ENCODE measurements around the gene MYRF. TPM values are rescaled to one million over a fixed set of nuclear protein-coding genes. Genes with fewer than 3 reads are reported as not detected.

Gene MYRF
- polyA plus RNA-seq, 1 donor (not counting 4 experiments of a cell fraction or from before 2014, with no cell fraction given): 0.14 TPM

GRCh38 chr11:61830237-61831105, 78.0 kb downstream of the MYRF start:
- no peaks in the 10 kb centered on the region for H3K9me3 ChIP-seq (ENCODE audit: control insufficient read depth, low read depth, low read length)
- H3K79me2 ChIP-seq (ENCODE audit: control insufficient read depth, insufficient read depth, low read length): peaks cover 61% of the 10 kb centered on the region

GRCh38 chr11:61832207-61832606, 79.8 kb downstream of the MYRF start:
- no peaks in the 10 kb centered on the region for H3K9me3 ChIP-seq (ENCODE audit: control insufficient read depth, low read depth, low read length)
- H3K27me3 ChIP-seq (ENCODE audit: control insufficient read depth, extremely low read depth, insufficient read depth, low read length): no peaks in the 10 kb centered on the region
- no peak for FAIRE-seq
- H3K9me1 ChIP-seq (ENCODE audit: control insufficient read depth, extremely low read depth, insufficient read depth, low read length): no peaks in the 10 kb centered on the region
- peaks cover 5% of the 10 kb centered on the region for H4K20me1 ChIP-seq (ENCODE audit: control insufficient read depth, extremely low read depth, insufficient read depth, low read length)
- no peak overlapping the region for H3K9ac ChIP-seq (ENCODE audit: control insufficient read depth, extremely low read depth, insufficient read depth, low read length)
- no peak overlapping the region for H3K4me2 ChIP-seq (ENCODE audit: control insufficient read depth, extremely low read depth, insufficient read depth, low read depth, low read length)
- H3K4me1 ChIP-seq (ENCODE audit: control insufficient read depth, extremely low read depth, insufficient read depth, low read length): peaks cover 32% of the 10 kb centered on the region
- dilution Hi-C loops (cut with MboI; ENCODE audit: extremely low pct_ligation_motif_present, low sequenced_read_pairs): no loop called here
- no peak overlapping the region for H3K4me3 ChIP-seq (ENCODE audit: control insufficient read depth in 2 of 3, extremely low read depth in 1 of 3, insufficient read depth in 2 of 3, low read depth in 1 of 3, low read length in 3 of 3)
- no peak overlapping the region for H3K27ac ChIP-seq (ENCODE audit: control insufficient read depth, insufficient read depth, low read length)
- DNase-seq (ENCODE audit: low read depth, low spot score): no peak
- peaks cover 61% of the 10 kb centered on the region for H3K79me2 ChIP-seq (ENCODE audit: control insufficient read depth, insufficient read depth, low read length)
- no peak for TF ChIP-seq EZH2 (IDR thresholded peaks at IDR 0.05; ENCODE audit: low read length)
- TF ChIP-seq, protein P1, sequence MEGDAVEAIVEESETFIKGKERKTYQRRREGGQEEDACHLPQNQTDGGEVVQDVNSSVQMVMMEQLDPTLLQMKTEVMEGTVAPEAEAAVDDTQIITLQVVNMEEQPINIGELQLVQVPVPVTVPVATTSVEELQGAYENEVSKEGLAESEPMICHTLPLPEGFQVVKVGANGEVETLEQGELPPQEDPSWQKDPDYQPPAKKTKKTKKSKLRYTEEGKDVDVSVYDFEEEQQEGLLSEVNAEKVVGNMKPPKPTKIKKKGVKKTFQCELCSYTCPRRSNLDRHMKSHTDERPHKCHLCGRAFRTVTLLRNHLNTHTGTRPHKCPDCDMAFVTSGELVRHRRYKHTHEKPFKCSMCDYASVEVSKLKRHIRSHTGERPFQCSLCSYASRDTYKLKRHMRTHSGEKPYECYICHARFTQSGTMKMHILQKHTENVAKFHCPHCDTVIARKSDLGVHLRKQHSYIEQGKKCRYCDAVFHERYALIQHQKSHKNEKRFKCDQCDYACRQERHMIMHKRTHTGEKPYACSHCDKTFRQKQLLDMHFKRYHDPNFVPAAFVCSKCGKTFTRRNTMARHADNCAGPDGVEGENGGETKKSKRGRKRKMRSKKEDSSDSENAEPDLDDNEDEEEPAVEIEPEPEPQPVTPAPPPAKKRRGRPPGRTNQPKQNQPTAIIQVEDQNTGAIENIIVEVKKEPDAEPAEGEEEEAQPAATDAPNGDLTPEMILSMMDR (optimal IDR thresholded peaks at IDR 0.05 in 1 of 3, IDR thresholded peaks at IDR 0.05 in 1 of 3, conservative IDR thresholded peaks at IDR 0.05 in 1 of 3; ENCODE audit: extremely low read depth in 1 of 3, insufficient read depth in 2 of 3, low read length in 3 of 3): no peak
- peaks cover 3 to 9% of the 10 kb centered on the region in 2 experiments for H3K36me3 ChIP-seq (ENCODE audit: control insufficient read depth in 2 of 2, extremely low read depth in 1 of 2, insufficient read depth in 2 of 2, low read length in 2 of 2)
- no peak overlapping the region for H2AFZ ChIP-seq (ENCODE audit: control insufficient read depth, low read length)

More at GRCh38 chr11:61830237-61831105, 78.0 kb downstream of the MYRF start:
- Histone ChIP-seq H3K36me3 (ENCODE audit: control insufficient read depth in 2 of 2, extremely low read depth in 1 of 2, insufficient read depth in 2 of 2, low read length in 2 of 2) (peaks cover 3 to 9% of the 10 kb centered on the region in 2 experiments), H4K20me1 (ENCODE audit: control insufficient read depth, extremely low read depth, insufficient read depth, low read length) (peaks cover 5% of the 10 kb centered on the region), H3K4me3 (ENCODE audit: control insufficient read depth in 2 of 3, extremely low read depth in 1 of 3, insufficient read depth in 2 of 3, low read depth in 1 of 3, low read length in 3 of 3) (peak overlapping the region; percentile 59 to 82 (median 81)), H3K4me2 (ENCODE audit: control insufficient read depth, extremely low read depth, insufficient read depth, low read depth, low read length) (peak overlapping the region; percentile 76), H3K27me3 (ENCODE audit: control insufficient read depth, extremely low read depth, insufficient read depth, low read length) (no peaks in the 10 kb centered on the region), H3K27ac (ENCODE audit: control insufficient read depth, insufficient read depth, low read length) (no peak overlapping the region), H3K4me1 (ENCODE audit: control insufficient read depth, extremely low read depth, insufficient read depth, low read length) (peaks cover 32% of the 10 kb centered on the region), H3K9ac (ENCODE audit: control insufficient read depth, extremely low read depth, insufficient read depth, low read length) (no peak overlapping the region), H2AFZ (ENCODE audit: control insufficient read depth, low read length) (no peak overlapping the region), H3K9me1 (ENCODE audit: control insufficient read depth, extremely low read depth, insufficient read depth, low read length) (no peaks in the 10 kb centered on the region)
- FAIRE-seq (no peak), DNase-seq (ENCODE audit: low read depth, low spot score) (no peak)
- no peak for TF ChIP-seq EZH2 (IDR thresholded peaks at IDR 0.05; ENCODE audit: low read length)
- TF ChIP-seq, protein P1 (optimal IDR thresholded peaks at IDR 0.05 in 1 of 3, IDR thresholded peaks at IDR 0.05 in 1 of 3, conservative IDR thresholded peaks at IDR 0.05 in 1 of 3; ENCODE audit: extremely low read depth in 1 of 3, insufficient read depth in 2 of 3, low read length in 3 of 3): no peak
- dilution Hi-C loops (cut with MboI; ENCODE audit: extremely low pct_ligation_motif_present, low sequenced_read_pairs): no loop called here

Data from keratinocyte (primary cell).